ENCODE measurements around the gene THRB.

DNA sequence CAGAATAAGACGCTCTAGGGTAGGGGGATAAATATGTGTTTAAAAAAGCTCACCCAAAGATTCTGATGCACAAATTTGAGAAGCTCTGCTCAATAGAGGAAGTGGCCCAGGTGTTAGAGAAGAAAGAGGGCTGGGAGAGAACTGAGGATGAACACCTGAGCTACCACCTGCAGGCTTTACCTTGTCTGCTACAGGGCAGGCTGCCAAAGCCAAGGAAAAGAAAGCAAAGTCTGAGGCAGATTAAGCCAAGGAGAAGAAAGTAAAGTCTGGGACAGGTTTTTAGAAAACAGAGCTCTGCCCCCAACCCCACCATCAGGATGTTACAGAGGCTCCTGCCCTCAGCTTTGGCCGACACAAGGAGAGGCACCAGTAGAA is 92.9 kb downstream of the THRB start:
- TF ChIP-seq ZNF501 (tag by site-specific recombination; IDR thresholded peaks at IDR 0.05), result no peak
- no peak for TF ChIP-seq ATF2 (tag by site-specific recombination; IDR thresholded peaks at IDR 0.05; ENCODE audit: low read depth)
- no peak for TF ChIP-seq ZFP37 (tag by site-specific recombination; IDR thresholded peaks at IDR 0.05)
